GM21526 (cell line): Measurements from ENCODE around the gene TGM5.
"Not testable (repeated sequence)": the region's sequence is repeated elsewhere in the genome, so short reads cannot be mapped to it uniquely, and the experiment has no call there.

Source experiments
- ATAC-seq: cut with Tn5 transposase; IDR thresholded peaks from one replicate; pipeline ENCODE4 v1.9.1; 2021; ENCODE audit warnings: moderate library complexity; ENCODE audit not compliant: unreplicated experiment, low FRiP score

Gene TGM5

GRCh38 chr15:43249699-43250203, 17.0 kb downstream of the TGM5 start:
- peak; percentile 50 for ATAC-seq

- no peak for ATAC-seq
These were observed 17.5 kb downstream of the TGM5 start for GRCh38 chr15:43249236-43249635.

GRCh38 chr15:43246261-43246774, 20.4 kb downstream of the TGM5 start:
- no peak for ATAC-seq

- no peak for ATAC-seq
These were observed 22.6 kb downstream of the TGM5 start for GRCh38 chr15:43244092-43244491.

- ATAC-seq = no peak
These were observed 23.6 kb downstream of the TGM5 start for GRCh38 chr15:43243020-43243645.

GRCh38 chr15:43242616-43243015, 24.1 kb downstream of the TGM5 start:
- no peak for ATAC-seq

GRCh38 chr15:43241100-43241499, 25.6 kb downstream of the TGM5 start:
- no peak for ATAC-seq

GRCh38 chr15:43239732-43240491, 26.8 kb downstream of the TGM5 start:
- no peak for ATAC-seq

GRCh38 chr15:43238671-43239131, 28.0 kb downstream of the TGM5 start:
- ATAC-seq = no peak

- ATAC-seq = no peak
These were observed 28.8 kb downstream of the TGM5 start for GRCh38 chr15:43237842-43238470.

GRCh38 chr15:43235536-43235935, 31.2 kb downstream of the TGM5 start:
- ATAC-seq = no peak

GRCh38 chr15:43232289-43232874, 34.3 kb downstream of the TGM5 start:
- ATAC-seq = no peak

- no peak for ATAC-seq
These were observed 36.0 kb downstream of the TGM5 start for GRCh38 chr15:43230640-43231115.

GRCh38 chr15:43229977-43230376, 36.8 kb downstream of the TGM5 start:
- ATAC-seq = no peak

GRCh38 chr15:43226436-43227305, 40.1 kb downstream of the TGM5 start:
- ATAC-seq = no peak

- not testable (repeated sequence) for ATAC-seq
These were observed 40.8 kb downstream of the TGM5 start for GRCh38 chr15:43225950-43226255.

- no peak for ATAC-seq
These were observed 41.4 kb downstream of the TGM5 start for GRCh38 chr15:43225201-43225949.

GRCh38 chr15:43221422-43221821, 45.3 kb downstream of the TGM5 start:
- ATAC-seq = no peak

- no peak for ATAC-seq
These were observed 45.7 kb downstream of the TGM5 start, which contains the start of gene EPB42 for GRCh38 chr15:43220991-43221403. Gene EPB42 (minus strand): TSS chr15:43221018. CDS start chr15:43220825, 193 bp downstream.
